ENCODE measurements around the gene FEV.
"Not testable (repeated sequence)": the region's sequence is repeated elsewhere in the genome, so short reads cannot be mapped to it uniquely, and the experiment has no call there.

The FEV gene

GRCh38 chr2:218946621-218947020, 38.4 kb downstream of the FEV start:
- Histone ChIP-seq H3K4me1 (ENCODE audit: control insufficient read depth, insufficient read depth, low read length) (no peaks in the 10 kb centered on the region), H3K27ac (ENCODE audit: insufficient read depth, low read depth, low read length, poor library complexity, severe bottlenecking) (no peak overlapping the region), H3K27me3 (ENCODE audit: control insufficient read depth, insufficient read depth, low read length, poor library complexity, severe bottlenecking) (peaks cover 14% of the 10 kb centered on the region), H3K9me3 (ENCODE audit: control insufficient read depth, low read length) (no peaks in the 10 kb centered on the region), H3K4me3 (ENCODE audit: insufficient read depth, low read depth, low read length) (no peak overlapping the region), H3K36me3 (ENCODE audit: control insufficient read depth, insufficient read depth, low read length) (no peaks in the 10 kb centered on the region)
- 73% methylated on average over 1 of the region's 1 CpG; no CpG with 5 or more reads in 1 of the 2 experiments for WGBS, 2 experiments

- Histone ChIP-seq H3K36me3 (ENCODE audit: control insufficient read depth, insufficient read depth, low read length) (no peaks in the 10 kb centered on the region), H3K4me3 (ENCODE audit: insufficient read depth, low read depth, low read length) (no peak overlapping the region), H3K4me1 (ENCODE audit: control insufficient read depth, insufficient read depth, low read length) (no peaks in the 10 kb centered on the region), H3K27ac (ENCODE audit: insufficient read depth, low read depth, low read length, poor library complexity, severe bottlenecking) (no peak overlapping the region), H3K27me3 (ENCODE audit: control insufficient read depth, insufficient read depth, low read length, poor library complexity, severe bottlenecking) (peaks cover 6% of the 10 kb centered on the region), H3K9me3 (ENCODE audit: control insufficient read depth, low read length) (no peaks in the 10 kb centered on the region)
- WGBS, 2 experiments: 81 to 85% methylated on average over 1 of the region's 1 CpG
Observed at GRCh38 chr2:218944759-218945404, 40.1 kb downstream of the FEV start.

GRCh38 chr2:218931751-218932150, 53.2 kb downstream of the FEV start:
- not testable (repeated sequence) for H3K27ac ChIP-seq (ENCODE audit: insufficient read depth, low read depth, low read length, poor library complexity, severe bottlenecking); H3K4me1 ChIP-seq (ENCODE audit: control insufficient read depth, insufficient read depth, low read length); H3K4me3 ChIP-seq (ENCODE audit: insufficient read depth, low read depth, low read length); H3K36me3 ChIP-seq (ENCODE audit: control insufficient read depth, insufficient read depth, low read length); H3K27me3 ChIP-seq (ENCODE audit: control insufficient read depth, insufficient read depth, low read length, poor library complexity, severe bottlenecking); H3K9me3 ChIP-seq (ENCODE audit: control insufficient read depth, low read length)
- 95 to 96% methylated on average over 17 to 21 of the region's 25 CpGs for WGBS, 2 experiments

Data from ectodermal cell (in vitro differentiated cells).